Adrenal gland (tissue), 12 donors: Measurements from ENCODE around the gene TMEM204. TPM values are rescaled to one million over a fixed set of nuclear protein-coding genes. Genes with fewer than 3 reads are reported as not detected.

ENCODE experiments used
- DNase-seq, 7 donors: peaks; one replicate each; pipeline ENCODE4 v3.0.0-alpha.2; 2019 to 2020
- H3K27ac ChIP-seq, 5 donors: fragments of 200-600 bp; sonication (generic) in 4 of 5; 1 replicate in 3 of 5; 2 replicates in 2 of 5; pipeline versions ENCODE4 v1.5.1 to v1.8.0; 2016 to 2020; ENCODE audit warnings: mild to moderate bottlenecking in 1 of 5
- H3K27me3 ChIP-seq: fragments of 200-600 bp; 2 replicates; pipeline ENCODE4 v1.8.0; 2021
- H3K36me3 ChIP-seq, 2 donors: fragments of 200-600 bp; replicated peaks in 1 of 2; 1 replicate in 1 of 2; 2 replicates in 1 of 2; pipeline versions ENCODE4 v1.5.1 to v1.8.0; 2018 to 2022
- H3K4me1 ChIP-seq, 2 donors: fragments of 200-600 bp; replicated peaks in 1 of 2; 1 replicate in 1 of 2; 2 replicates in 1 of 2; pipeline versions ENCODE4 v1.5.1 to v1.8.0; 2018 to 2021
- H3K4me3 ChIP-seq, 4 donors: fragments of 200-600 bp; sonication (generic) in 3 of 4; one replicate each; pipeline ENCODE4 v1.5.1; 2016 to 2018
- H3K9me3 ChIP-seq, 3 donors: fragments of 200-600 bp; sonication (generic) in 1 of 3; replicated peaks in 1 of 3; 1 replicate in 2 of 3; 2 replicates in 1 of 3; pipeline versions ENCODE4 v1.5.1 to v1.8.0; 2016 to 2021
- CTCF ChIP-seq, 6 experiments: fragments of 450-650 bp in 4 of 6; fragments of 200-600 bp in 2 of 6; sonication (generic) in 1 of 6; IDR thresholded peaks; 1 replicate in 5 of 6; 2 replicates in 1 of 6; pipeline versions ENCODE4 v1.5.1 to v1.8.0; 2016 to 2021; ENCODE audit warnings: antibody characterized with exemption in 6 of 6, mild to moderate bottlenecking in 2 of 6, moderate library complexity in 1 of 6
- POLR2A ChIP-seq, 2 donors: fragments of 450-650 bp; IDR thresholded peaks; one replicate each; pipeline ENCODE4 v1.6.1; 2017; ENCODE audit warnings: antibody characterized with exemption in 2 of 2, mild to moderate bottlenecking in 2 of 2, moderate library complexity in 1 of 2
- WGBS, 4 donors: extraction: QIAGEN DNeasy Blood & Tissue Kit in 2 of 4; methylation state at CpG; one replicate each; pipeline versions ENCODE4 v1.1.5 to v1.1.7; 2013 to 2017; 5-methylcytosine and 5-hydroxymethylcytosine counted together
- intact Hi-C, 2 donors: fragments of 100-400 bp; cut with DNase I; formaldehyde crosslinking; loops; one replicate each; pipeline versions ENCODE4 v1.14.1 to v1.15.0; 2022 to 2023
- polyA plus RNA-seq, 3 donors: library from polyadenylated mRNA; stranded (reverse); fragments of 200-250 nt in 2 of 3; fragments of 350-450 nt in 1 of 3; fragmentation: Illumina TruSeq in 1 of 3; extraction: RNeasy Lipid Tissue Mini Kit (QIAGEN cat#74804) in 1 of 3; gene quantifications; one replicate each; pipeline ENCODE4 v1.2.3, GENCODE V29; 2013 to 2014
- total RNA-seq, 9 donors: library from RNA; depleted of rRNA in 4 of 9; stranded (reverse); fragments of >200 nt in 4 of 9; fragments of 120-200 nt in 1 of 9; fragmentation: NEBNext Ultra II Directional in 1 of 9; extraction: Animal tissue kit (Norgen Biotek cat#: 25700) in 1 of 9; gene quantifications; one replicate each; pipeline versions ENCODE4 v1.1.0 to v1.2.4, GENCODE V29; 2013 to 2023
- donor health status: healthy with polysubstance abuse.
- donor health status: Bipolar disorder and iron deficiency.
- donor health status: DM: yes; HTN: yes; CAD: no.
- donor health status: DM: no; HTN: no; CAD: no.
- donor health status: DM: no; HTN: no; CAD: no.
- donor health status: DM: yes; HTN: yes; CAD: no.

TMEM204 gene
- total and polyA plus RNA-seq, 12 donors, result 7.4 to 77.2 (median 26.0) TPM

- peak overlapping the region in 2 of 5 donors; percentile 83 to 97 for H3K27ac ChIP-seq
- H3K4me1 ChIP-seq, result peaks cover 0 to 40% of the 10 kb centered on the region in 2 donors
- H3K36me3 ChIP-seq, result peaks cover 0 to 24% of the 10 kb centered on the region in 2 donors
- peak overlapping the region in 1 of 4 donors; percentile 56 for H3K4me3 ChIP-seq
- no peaks in the 10 kb centered on the region for H3K27me3 ChIP-seq
- DNase-seq, result no peak
- no peak for TF ChIP-seq CTCF (IDR thresholded peaks at IDR 0.05)
- TF ChIP-seq POLR2A (IDR thresholded peaks at IDR 0.05), result no peak
- 62 to 81% (median 72%) methylated on average over 12 to 13 of the region's 13 CpGs for WGBS, 4 donors
- H3K9me3 ChIP-seq, result no peaks in the 10 kb centered on the region
- intact Hi-C loops, result no loop called here
These were observed 3.1 kb downstream of the TMEM204 start for GRCh38 chr16:1536601-1537000.

- intact Hi-C loops, result no loop called here
- DNase-seq, result no peak
- Histone ChIP-seq H3K27ac (peak overlapping the region in 2 of 5 donors; percentile 83 to 97), H3K36me3 (peaks cover 0 to 29% of the 10 kb centered on the region in 2 donors), H3K4me1 (peaks cover 0 to 40% of the 10 kb centered on the region in 2 donors), H3K4me3 (peak overlapping the region in 1 of 4 donors; percentile 56), H3K9me3 (no peaks in the 10 kb centered on the region), H3K27me3 (no peaks in the 10 kb centered on the region)
- 70 to 99% (median 83%) methylated on average over 8 to 27 of the region's 27 CpGs for WGBS, 4 donors
- no peak for TF ChIP-seq POLR2A (IDR thresholded peaks at IDR 0.05)
- TF ChIP-seq CTCF (IDR thresholded peaks at IDR 0.05), result no peak
These were observed 3.7 kb downstream of the TMEM204 start for GRCh38 chr16:1537138-1537577.

GRCh38 chr16:1537763-1538289 is 4.4 kb downstream of the TMEM204 start:
- intact Hi-C loops, result no loop called here
- peaks cover 0 to 34% of the 10 kb centered on the region in 2 donors for H3K36me3 ChIP-seq

More at GRCh38 chr16:1537763-1538289, 4.4 kb downstream of the TMEM204 start:
- Histone ChIP-seq H3K9me3 (no peaks in the 10 kb centered on the region), H3K4me3 (peak overlapping the region in 1 of 4 donors; percentile 56), H3K27me3 (no peaks in the 10 kb centered on the region), H3K4me1 (peaks cover 4 to 42% of the 10 kb centered on the region in 2 donors), H3K27ac (peak overlapping the region in 2 of 5 donors; percentile 83 to 97)
- DNase-seq, result peak in 1 of 7 donors; percentile 73
- WGBS, 4 donors, result 62 to 74% (median 68%) methylated on average over 15 to 26 of the region's 26 CpGs
- TF ChIP-seq CTCF (IDR thresholded peaks at IDR 0.05), result no peak
- no peak for TF ChIP-seq POLR2A (IDR thresholded peaks at IDR 0.05)
